H7 (cell line): ENCODE measurements around the gene ZNF366. TPM values are rescaled to one million over a fixed set of nuclear protein-coding genes. Genes with fewer than 3 reads are reported as not detected.

Source experiments
- DNase-seq: peaks from one replicate; pipeline ENCODE4 v3.0.0; 2012
- H3K27me3 ChIP-seq: 2 replicates; pipeline ENCODE4 v1.6.0; 2011; ENCODE audit warnings: mild to moderate bottlenecking, low read length; ENCODE audit not compliant: control insufficient read depth, insufficient read depth
- H3K36me3 ChIP-seq: replicated peaks from 2 replicates; pipeline ENCODE4 v1.5.1; 2011; ENCODE audit warnings: low read length; ENCODE audit not compliant: control insufficient read depth, insufficient read depth
- H3K4me3 ChIP-seq: 2 replicates; pipeline ENCODE4 v1.5.1; 2011; ENCODE audit warnings: low read depth, mild to moderate bottlenecking, control low read depth, low read length, moderate library complexity; ENCODE audit not compliant: insufficient read depth
- total RNA-seq: library from RNA; depleted of rRNA; stranded (reverse); fragments of >200 nt; shearing (Covaris generic); gene quantifications from 2 replicates; pipeline ENCODE4 v1.2.3, GENCODE V29; 2014

ZNF366 gene
- total RNA-seq, 1 experiment from 2014 or later: not detected

GRCh38 chr5:72537166-72537565 lies 30.0 kb upstream of the ZNF366 start:
- H3K27me3 ChIP-seq: no peaks in the 10 kb centered on the region
- H3K4me3 ChIP-seq: no peak overlapping the region
- DNase-seq: no peak
- H3K36me3 ChIP-seq: no peaks in the 10 kb centered on the region

DNA sequence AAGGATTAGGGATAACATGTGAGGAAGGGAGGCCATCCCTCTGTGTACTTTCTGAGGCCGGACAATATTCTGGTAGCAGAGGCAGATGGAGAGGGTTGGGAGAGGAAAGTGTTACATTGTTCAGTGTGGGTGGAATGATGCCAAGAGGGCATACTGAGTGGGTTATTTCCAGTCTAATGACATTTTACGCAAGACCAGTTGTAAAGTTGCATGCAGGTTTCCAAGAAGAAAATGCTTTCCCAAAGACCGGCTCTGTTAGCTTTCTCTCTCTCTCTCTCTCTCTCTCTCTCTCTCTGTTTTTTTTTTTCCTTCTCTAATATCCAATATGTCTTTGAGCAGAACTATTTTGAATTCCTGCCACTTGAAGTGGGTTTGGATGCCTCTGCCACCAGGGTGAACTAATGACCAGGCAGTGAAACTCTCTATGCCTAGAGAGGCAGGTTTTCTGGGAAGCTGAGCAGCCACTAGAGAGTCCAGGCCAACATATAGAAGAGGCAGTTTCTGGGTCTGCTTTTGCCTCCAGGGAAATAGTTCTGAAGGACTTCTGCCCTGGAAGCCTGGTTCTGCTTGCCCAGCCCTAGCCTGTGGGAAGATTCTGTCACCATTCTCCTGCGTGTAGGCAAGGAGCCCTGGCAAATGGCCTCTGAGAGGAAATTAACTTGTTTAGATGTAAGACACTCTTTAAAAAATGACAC lies 24.4 kb upstream of the ZNF366 start:
- no peak for DNase-seq

GRCh38 chr5:72530196-72530595 lies 23.0 kb upstream of the ZNF366 start:
- no peaks in the 10 kb centered on the region for H3K27me3 ChIP-seq
- DNase-seq: no peak
- H3K36me3 ChIP-seq: no peaks in the 10 kb centered on the region
- no peak overlapping the region for H3K4me3 ChIP-seq

More for the DNA sequence above, 24.4 kb upstream of the ZNF366 start:
- Histone ChIP-seq H3K27me3 (no peaks in the 10 kb centered on the region), H3K36me3 (no peaks in the 10 kb centered on the region), H3K4me3 (no peak overlapping the region)

GRCh38 chr5:72529383-72529782 lies 22.2 kb upstream of the ZNF366 start:
- Histone ChIP-seq H3K36me3 (no peaks in the 10 kb centered on the region), H3K4me3 (no peak overlapping the region), H3K27me3 (no peaks in the 10 kb centered on the region)
- no peak for DNase-seq

DNA sequence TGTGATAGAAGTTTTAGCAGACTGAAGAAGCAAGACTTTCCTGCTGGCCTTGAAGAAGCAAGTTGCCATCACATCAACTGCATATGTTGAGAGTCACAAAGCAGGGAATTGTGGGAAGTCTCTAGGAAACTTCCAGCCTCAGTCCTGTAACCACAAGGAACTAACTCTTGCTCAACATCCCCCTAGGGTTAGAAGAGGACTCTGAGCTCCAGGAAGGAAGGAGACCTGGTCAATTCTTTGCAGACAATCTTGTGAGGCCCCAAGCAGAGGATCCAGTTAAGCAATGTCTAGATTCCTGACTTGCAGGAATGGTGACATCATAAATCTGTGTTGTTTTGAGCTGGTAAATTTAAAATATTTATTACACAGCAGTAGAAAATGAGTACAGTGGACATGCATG lies 18.6 kb upstream of the ZNF366 start:
- H3K36me3 ChIP-seq: no peaks in the 10 kb centered on the region
- no peak for DNase-seq

DNA sequence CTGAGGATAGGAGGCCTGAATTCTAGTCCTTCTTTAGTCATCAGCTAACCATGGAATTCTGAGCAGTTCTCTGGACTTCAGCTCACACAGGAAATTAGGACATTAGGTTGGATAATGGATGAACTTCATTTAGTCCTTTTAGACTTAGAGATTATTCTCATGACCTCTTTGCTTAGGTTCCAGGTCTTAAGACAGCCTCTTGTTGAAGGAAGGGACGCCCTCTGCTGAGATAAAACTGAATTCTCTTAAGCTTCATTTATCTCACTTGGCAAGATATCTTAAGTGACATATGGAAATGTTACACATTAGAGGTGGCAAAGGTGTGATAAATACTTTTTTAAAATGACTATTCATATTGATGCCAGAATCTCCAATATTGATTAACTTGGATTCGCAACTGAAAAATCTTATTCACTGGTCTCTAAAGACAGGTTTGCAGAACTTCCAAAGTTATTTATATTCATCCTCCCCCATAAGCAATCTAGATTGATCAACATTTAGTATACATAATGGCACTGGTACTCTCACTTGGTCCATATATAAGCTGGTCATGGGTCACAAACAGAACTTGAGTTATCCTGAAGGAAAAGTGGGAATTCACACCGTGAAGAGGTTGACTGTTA lies 16.9 kb upstream of the ZNF366 start:
- H3K36me3 ChIP-seq: no peaks in the 10 kb centered on the region
- DNase-seq: peak; percentile 31
- H3K27me3 ChIP-seq: no peaks in the 10 kb centered on the region
- no peak overlapping the region for H3K4me3 ChIP-seq

More for the DNA sequence above, 18.6 kb upstream of the ZNF366 start:
- Histone ChIP-seq H3K4me3 (no peak overlapping the region), H3K27me3 (no peaks in the 10 kb centered on the region)

GRCh38 chr5:72522607-72523006 lies 15.4 kb upstream of the ZNF366 start:
- no peaks in the 10 kb centered on the region for H3K36me3 ChIP-seq
- no peak overlapping the region for H3K4me3 ChIP-seq
- no peaks in the 10 kb centered on the region for H3K27me3 ChIP-seq
- no peak for DNase-seq

GRCh38 chr5:72519111-72519510 lies 11.9 kb upstream of the ZNF366 start:
- Histone ChIP-seq H3K36me3 (no peaks in the 10 kb centered on the region), H3K27me3 (no peaks in the 10 kb centered on the region), H3K4me3 (no peak overlapping the region)
- DNase-seq: no peak

DNA sequence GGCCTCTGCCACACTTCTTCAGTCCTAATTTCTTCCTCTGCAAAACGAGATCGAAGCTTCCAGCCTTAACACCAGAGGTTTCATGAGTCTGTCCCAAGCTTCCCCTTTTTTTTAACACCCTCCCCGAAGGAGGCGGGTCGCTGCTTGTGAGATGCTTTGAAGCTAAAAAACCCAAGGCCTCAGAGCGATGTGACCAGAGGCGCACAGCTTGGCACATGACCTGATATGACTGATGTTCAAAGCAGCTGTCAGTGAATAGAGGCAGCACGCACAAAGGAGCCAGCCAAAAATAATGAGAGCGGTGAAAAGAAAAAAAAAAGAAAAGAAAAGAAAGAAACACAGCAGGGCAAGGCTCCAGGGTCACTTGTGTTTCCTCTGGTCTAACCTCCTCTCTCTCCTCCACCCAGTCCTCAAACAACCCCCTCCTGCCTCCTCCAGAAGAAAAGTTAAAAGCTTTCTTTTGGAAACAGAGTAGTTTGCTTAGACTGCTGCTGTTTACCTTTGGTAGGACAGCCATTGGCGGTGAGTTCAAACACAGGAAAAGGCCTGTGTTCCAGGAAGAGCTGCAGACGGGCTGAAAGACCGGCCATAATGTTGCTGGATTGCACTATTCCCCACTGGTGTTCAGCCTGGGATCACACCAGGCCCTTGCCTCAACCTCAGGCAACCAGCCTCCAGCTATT lies 10.9 kb upstream of the ZNF366 start:
- H3K36me3 ChIP-seq: no peaks in the 10 kb centered on the region
- no peak for DNase-seq
- H3K27me3 ChIP-seq: no peaks in the 10 kb centered on the region
- no peak overlapping the region for H3K4me3 ChIP-seq

GRCh38 chr5:72516916-72517315 lies 9.7 kb upstream of the ZNF366 start:
- DNase-seq: no peak
- H3K36me3 ChIP-seq: no peaks in the 10 kb centered on the region
- no peak overlapping the region for H3K4me3 ChIP-seq
- H3K27me3 ChIP-seq: no peaks in the 10 kb centered on the region

DNA sequence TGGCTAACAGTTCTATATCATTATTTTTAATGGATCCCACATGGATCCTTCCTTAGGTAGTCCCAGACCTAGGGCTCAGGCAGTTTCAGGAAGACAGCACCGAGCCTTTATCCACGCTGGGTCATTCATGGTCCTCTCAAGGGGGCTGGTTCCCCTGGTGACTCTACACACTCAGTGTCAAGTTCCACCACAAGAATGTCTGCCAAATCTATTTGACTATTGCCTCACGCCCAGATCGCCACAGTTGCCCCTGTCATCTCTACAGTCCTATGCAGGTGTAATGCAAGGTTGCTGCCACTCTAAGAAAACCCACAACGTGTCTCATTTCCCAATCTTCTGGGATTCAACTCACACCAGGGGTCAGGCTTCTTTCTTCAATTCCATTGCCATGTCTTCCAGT lies 8.0 kb upstream of the ZNF366 start:
- no peak for DNase-seq
- Histone ChIP-seq H3K4me3 (no peak overlapping the region), H3K27me3 (no peaks in the 10 kb centered on the region), H3K36me3 (no peaks in the 10 kb centered on the region)

GRCh38 chr5:72512593-72512860 lies 5.3 kb upstream of the ZNF366 start:
- DNase-seq: no peak
- Histone ChIP-seq H3K27me3 (no peaks in the 10 kb centered on the region), H3K4me3 (no peak overlapping the region)

DNA sequence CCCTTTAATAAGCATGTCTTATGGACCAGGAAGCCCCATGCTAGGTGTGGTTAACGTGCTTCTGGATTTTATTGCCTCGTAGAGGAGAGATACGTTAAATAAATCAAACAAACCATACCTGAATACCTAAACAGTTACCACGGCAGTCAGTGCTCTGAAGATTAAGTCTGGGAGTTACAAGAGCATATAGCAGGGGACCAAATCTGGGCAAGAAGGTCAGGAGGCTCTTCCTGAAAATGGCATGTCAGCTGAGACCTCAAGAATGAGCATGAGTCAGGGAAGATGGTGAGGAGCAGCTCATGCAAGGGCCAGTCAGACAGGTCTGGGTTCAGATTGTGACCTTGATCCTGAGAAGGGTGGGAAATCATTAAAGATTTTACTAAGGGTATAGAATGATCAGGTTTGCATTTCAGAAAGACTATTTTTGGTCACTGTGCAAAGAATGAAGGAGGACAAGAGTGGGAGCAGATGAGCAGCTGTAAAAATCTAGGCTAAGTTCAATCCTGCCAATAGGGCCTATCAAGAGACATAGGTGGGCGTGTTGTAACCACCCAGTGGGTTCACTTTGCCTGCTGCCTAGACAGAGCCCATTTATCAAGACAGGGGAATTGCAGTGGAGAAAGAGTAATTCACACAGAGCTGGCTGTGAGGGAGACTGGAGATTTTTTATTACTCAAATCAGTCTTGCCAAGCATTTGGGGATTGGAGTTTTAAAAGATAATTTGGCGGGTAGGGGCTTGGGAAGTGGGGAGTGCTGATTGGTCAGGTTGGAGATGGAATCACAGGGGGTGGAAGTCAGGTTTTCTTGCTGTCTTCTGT lies 4.8 kb upstream of the ZNF366 start:
- no peak for DNase-seq
- Histone ChIP-seq H3K27me3 (no peaks in the 10 kb centered on the region), H3K36me3 (no peaks in the 10 kb centered on the region), H3K4me3 (no peak overlapping the region)

More at GRCh38 chr5:72512593-72512860, 5.3 kb upstream of the ZNF366 start:
- H3K36me3 ChIP-seq: no peaks in the 10 kb centered on the region

GRCh38 chr5:72511366-72511765 lies 4.2 kb upstream of the ZNF366 start:
- no peak for DNase-seq
- no peaks in the 10 kb centered on the region for H3K27me3 ChIP-seq
- H3K36me3 ChIP-seq: no peaks in the 10 kb centered on the region
- H3K4me3 ChIP-seq: no peak overlapping the region
